Mucosa of stomach (tissue), 1 donor: ENCODE data around the gene MRPL50.

ENCODE experiments used
- H3K27me3 ChIP-seq: one replicate; pipeline ENCODE4 v1.7.0; 2013; ENCODE audit warnings: mild to moderate bottlenecking, low read length; ENCODE audit not compliant: control insufficient read depth, insufficient read depth
- H3K36me3 ChIP-seq: one replicate; pipeline ENCODE4 v1.7.0; 2013; ENCODE audit warnings: low read length; ENCODE audit not compliant: control insufficient read depth, insufficient read depth
- H3K4me1 ChIP-seq: one replicate; pipeline ENCODE4 v1.7.0; 2013; ENCODE audit warnings: mild to moderate bottlenecking, low read length; ENCODE audit not compliant: control insufficient read depth, insufficient read depth
- H3K4me3 ChIP-seq: one replicate; pipeline ENCODE4 v1.7.0; 2013; ENCODE audit warnings: low read length
- H3K9ac ChIP-seq: one replicate; pipeline ENCODE4 v1.7.0; 2013; ENCODE audit warnings: mild to moderate bottlenecking, low read length, moderate library complexity
- H3K9me3 ChIP-seq: one replicate; pipeline ENCODE4 v1.7.0; 2013; ENCODE audit warnings: mild to moderate bottlenecking, low read length, moderate library complexity; ENCODE audit not compliant: control insufficient read depth
- donor health status: Pancreatic carcinoma.

MRPL50 gene

GRCh38 chr9:101432740-101433139, 34.3 kb upstream of the MRPL50 start:
- Histone ChIP-seq H3K4me1 (peaks cover 41% of the 10 kb centered on the region), H3K9ac (no peak overlapping the region), H3K27me3 (no peaks in the 10 kb centered on the region), H3K36me3 (no peaks in the 10 kb centered on the region), H3K9me3 (no peaks in the 10 kb centered on the region), H3K4me3 (no peak overlapping the region)

GRCh38 chr9:101432171-101432570, 33.8 kb upstream of the MRPL50 start:
- H3K9me3 ChIP-seq: no peaks in the 10 kb centered on the region
- H3K27me3 ChIP-seq: no peaks in the 10 kb centered on the region
- H3K4me1 ChIP-seq: peaks cover 41% of the 10 kb centered on the region
- H3K9ac ChIP-seq: no peak overlapping the region
- no peak overlapping the region for H3K4me3 ChIP-seq
- H3K36me3 ChIP-seq: no peaks in the 10 kb centered on the region

GRCh38 chr9:101429736-101430135, 31.3 kb upstream of the MRPL50 start:
- Histone ChIP-seq H3K36me3 (no peaks in the 10 kb centered on the region), H3K9ac (no peak overlapping the region), H3K27me3 (no peaks in the 10 kb centered on the region), H3K4me3 (no peak overlapping the region), H3K9me3 (no peaks in the 10 kb centered on the region), H3K4me1 (peaks cover 31% of the 10 kb centered on the region)

GRCh38 chr9:101428909-101429308, 30.5 kb upstream of the MRPL50 start:
- Histone ChIP-seq H3K9ac (no peak overlapping the region), H3K36me3 (no peaks in the 10 kb centered on the region), H3K4me1 (peaks cover 27% of the 10 kb centered on the region), H3K27me3 (no peaks in the 10 kb centered on the region), H3K9me3 (no peaks in the 10 kb centered on the region), H3K4me3 (no peak overlapping the region)

GRCh38 chr9:101427957-101428655, 29.7 kb upstream of the MRPL50 start:
- no peaks in the 10 kb centered on the region for H3K27me3 ChIP-seq
- H3K9ac ChIP-seq: no peak overlapping the region
- no peak overlapping the region for H3K4me3 ChIP-seq
- H3K9me3 ChIP-seq: no peaks in the 10 kb centered on the region
- peaks cover 27% of the 10 kb centered on the region for H3K4me1 ChIP-seq
- H3K36me3 ChIP-seq: no peaks in the 10 kb centered on the region

DNA sequence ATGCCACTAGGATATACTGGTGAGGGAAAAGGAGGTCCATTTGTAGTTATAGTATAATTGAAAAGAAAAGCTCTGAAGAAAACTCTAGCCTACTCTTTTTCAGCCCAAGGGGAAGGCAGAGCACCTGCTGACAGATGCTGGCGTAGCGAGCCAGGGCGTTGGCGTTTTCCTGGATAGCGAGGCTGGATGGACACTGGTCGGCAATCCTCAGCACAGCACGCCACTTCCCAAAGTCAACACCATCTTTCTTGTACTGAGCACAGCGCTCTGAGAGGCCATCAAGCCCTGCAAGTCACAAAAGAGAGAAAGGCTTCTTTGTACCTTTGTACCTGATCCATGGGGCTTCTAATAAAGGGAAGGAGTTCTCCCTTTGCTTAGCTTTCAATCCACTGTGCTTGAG, 28.9 kb upstream of the MRPL50 start:
- H3K9me3 ChIP-seq: no peaks in the 10 kb centered on the region
- no peak overlapping the region for H3K9ac ChIP-seq
- H3K4me1 ChIP-seq: peaks cover 22% of the 10 kb centered on the region
- no peak overlapping the region for H3K4me3 ChIP-seq
- no peaks in the 10 kb centered on the region for H3K36me3 ChIP-seq
- H3K27me3 ChIP-seq: no peaks in the 10 kb centered on the region

DNA sequence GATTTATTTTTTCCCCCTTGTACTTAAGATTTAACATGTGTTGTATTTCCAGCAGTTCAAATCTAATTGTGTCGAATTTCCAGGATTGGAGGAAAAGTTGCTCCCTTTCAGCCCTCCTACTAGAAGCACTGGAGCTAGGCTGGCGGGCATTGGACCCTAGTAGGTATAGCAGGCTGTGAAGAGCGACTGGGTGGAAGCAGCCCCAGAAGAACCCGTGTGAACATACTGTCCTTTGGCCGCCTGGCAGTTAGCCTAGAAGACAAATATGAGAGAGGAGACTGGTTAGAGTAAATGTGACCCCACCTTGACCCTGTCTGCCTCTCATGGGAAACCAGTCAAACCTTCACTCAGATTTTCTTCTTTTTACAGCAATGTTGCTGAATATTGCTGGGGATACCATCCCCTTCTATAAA, 23.2 kb upstream of the MRPL50 start:
- H3K4me3 ChIP-seq: no peak overlapping the region
- peaks cover 10% of the 10 kb centered on the region for H3K4me1 ChIP-seq
- H3K36me3 ChIP-seq: no peaks in the 10 kb centered on the region
- H3K9ac ChIP-seq: no peak overlapping the region
- H3K27me3 ChIP-seq: no peaks in the 10 kb centered on the region
- H3K9me3 ChIP-seq: no peaks in the 10 kb centered on the region

- Histone ChIP-seq H3K36me3 (no peaks in the 10 kb centered on the region), H3K9me3 (no peaks in the 10 kb centered on the region), H3K4me1 (peaks cover 10% of the 10 kb centered on the region), H3K4me3 (no peak overlapping the region), H3K9ac (no peak overlapping the region), H3K27me3 (no peaks in the 10 kb centered on the region)
These were observed 21.4 kb upstream of the MRPL50 start for GRCh38 chr9:101419863-101420262.

- Histone ChIP-seq H3K27me3 (no peaks in the 10 kb centered on the region), H3K36me3 (no peaks in the 10 kb centered on the region), H3K9me3 (no peaks in the 10 kb centered on the region), H3K9ac (no peak overlapping the region), H3K4me1 (peaks cover 10% of the 10 kb centered on the region), H3K4me3 (no peak overlapping the region)
These were observed 20.4 kb upstream of the MRPL50 start for GRCh38 chr9:101418518-101419430.

- Histone ChIP-seq H3K9me3 (no peaks in the 10 kb centered on the region), H3K36me3 (no peaks in the 10 kb centered on the region), H3K4me3 (no peak overlapping the region), H3K9ac (no peak overlapping the region), H3K27me3 (no peaks in the 10 kb centered on the region), H3K4me1 (peaks cover 10% of the 10 kb centered on the region)
These were observed 19.6 kb upstream of the MRPL50 start for GRCh38 chr9:101417977-101418376.

DNA sequence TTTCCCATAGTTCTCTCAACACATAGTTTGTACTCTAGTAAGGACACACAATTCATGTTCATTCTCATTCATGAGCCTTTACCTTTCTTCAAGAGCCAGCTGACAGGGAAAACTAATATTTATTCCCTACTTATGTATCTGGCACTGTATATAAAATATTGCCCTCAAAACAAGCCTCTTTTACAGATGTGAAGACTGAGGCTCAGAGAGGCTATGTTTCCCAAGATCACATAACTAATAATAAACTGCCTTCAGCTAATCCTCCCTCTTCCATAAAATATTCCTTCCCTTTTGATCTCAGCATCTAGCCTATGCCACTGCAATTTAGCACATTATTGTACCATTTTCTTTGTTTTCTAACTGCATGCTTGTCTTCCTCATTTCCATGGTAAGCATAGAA, 19.0 kb upstream of the MRPL50 start:
- peaks cover 10% of the 10 kb centered on the region for H3K4me1 ChIP-seq
- no peaks in the 10 kb centered on the region for H3K27me3 ChIP-seq
- H3K36me3 ChIP-seq: no peaks in the 10 kb centered on the region
- H3K4me3 ChIP-seq: no peak overlapping the region
- no peaks in the 10 kb centered on the region for H3K9me3 ChIP-seq
- no peak overlapping the region for H3K9ac ChIP-seq

- Histone ChIP-seq H3K4me1 (no peaks in the 10 kb centered on the region), H3K4me3 (no peak overlapping the region), H3K9ac (no peak overlapping the region), H3K9me3 (no peaks in the 10 kb centered on the region), H3K36me3 (no peaks in the 10 kb centered on the region), H3K27me3 (no peaks in the 10 kb centered on the region)
These were observed 17.2 kb upstream of the MRPL50 start for GRCh38 chr9:101415578-101415977.
